GM21390 (cell line): ENCODE measurements around the gene ZNF573.

ENCODE experiments used
- ATAC-seq: cut with Tn5 transposase; IDR thresholded peaks from one replicate; pipeline ENCODE4 v1.9.1; 2021; ENCODE audit not compliant: unreplicated experiment

The ZNF573 gene

GRCh38 chr19:37695144-37695899 lies 84.1 kb downstream of the ZNF573 start:
- no peak for ATAC-seq

GRCh38 chr19:37692956-37693620 lies 86.3 kb downstream of the ZNF573 start:
- no peak for ATAC-seq

GRCh38 chr19:37691881-37692504 lies 87.4 kb downstream of the ZNF573 start:
- ATAC-seq, result no peak
